K562 (cell line): Measurements from ENCODE around the gene PIK3R2. TPM values are rescaled to one million over a fixed set of nuclear protein-coding genes. Genes with fewer than 3 reads are reported as not detected.
A peak's percentile ranks its signal among the peaks of the same experiment; 100 is the strongest.

Experiments used
- EGR1 ChIP-seq: fragments of 450-650 bp; conservative IDR thresholded peaks from 2 replicates; pipeline ENCODE4 v1.6.1; 2017; ENCODE audit warnings: mild to moderate bottlenecking
- FOXP1 ChIP-seq: sonication (generic); formaldehyde crosslinking; IDR thresholded peaks from 2 replicates; pipeline ENCODE4 v1.8.0; 2022; ENCODE audit warnings: mild to moderate bottlenecking, missing genetic modification reagents
- GATAD2A ChIP-seq: fragments of 450-650 bp; IDR thresholded peaks from 2 replicates; pipeline ENCODE4 v1.6.1; 2017
- ILK ChIP-seq: fragments of 450-650 bp; IDR thresholded peaks from 2 replicates; pipeline ENCODE4 v1.6.1; 2016; ENCODE audit warnings: missing genetic modification characterization, low read depth, mild to moderate bottlenecking, missing compliant biosample characterization, moderate library complexity, borderline replicate concordance
- MCM7 ChIP-seq, 2 experiments: fragments of 450-650 bp; IDR thresholded peaks; 2 replicates each; pipeline ENCODE4 v1.6.1; 2016 to 2018
- RBM15 ChIP-seq: fragments of 200-400 bp; formaldehyde crosslinking; IDR thresholded peaks from 2 replicates; pipeline ENCODE4 v1.6.1; 2018; ENCODE audit warnings: mild to moderate bottlenecking, low read length, moderate library complexity; ENCODE audit not compliant: insufficient read depth
- SRSF1 ChIP-seq: fragments of 200-400 bp; formaldehyde crosslinking; IDR thresholded peaks from 2 replicates; pipeline ENCODE4 v1.6.1; 2017; ENCODE audit warnings: mild to moderate bottlenecking, low read depth, low read length, moderate library complexity
- TSC22D4 ChIP-seq: fragments of 450-650 bp; IDR thresholded peaks from 2 replicates; pipeline ENCODE4 v1.6.1; 2016; ENCODE audit warnings: missing genetic modification characterization, missing biosample characterization, control low read depth
- U2AF2 ChIP-seq: fragments of 200-400 bp; formaldehyde crosslinking; optimal IDR thresholded peaks from 2 replicates; pipeline ENCODE3; 2017; ENCODE audit warnings: low read depth, mild to moderate bottlenecking, low read length
- ZFX ChIP-seq: sonication (generic); formaldehyde crosslinking; IDR thresholded peaks from 2 replicates; pipeline ENCODE4 v1.8.0; 2022; ENCODE audit warnings: mild to moderate bottlenecking, missing genetic modification reagents, moderate library complexity
- ZNF384 ChIP-seq: IDR thresholded peaks from 2 replicates; pipeline ENCODE4 v1.6.1; 2012; ENCODE audit warnings: low read depth, low read length, improper control_type of control experiment
- ZNF766 ChIP-seq: fragments of 200-800 bp; sonication (Bioruptor generic); conservative IDR thresholded peaks from 2 replicates; pipeline ENCODE4 v1.6.1; 2016; ENCODE audit warnings: missing genetic modification characterization, missing compliant biosample characterization
- polyA plus RNA-seq, 8 experiments: library from polyadenylated mRNA; depleted of rRNA in 4 of 8; stranded (reverse) in 5 of 8; unstranded in 3 of 8; fragments of >200 nt; fragmentation: Nextera tagmentation in 2 of 8; fragmentation: Illumina TruSeq in 1 of 8; extraction: Ambion mirVana in 2 of 8; extraction: Trizol in 1 of 8; gene quantifications; 2 replicates each; pipeline versions ENCODE4 v1.2.1 to v1.2.3, GENCODE V29; 2011 to 2014; ENCODE audit warnings: inconsistent platforms in 1 of 8, missing spikeins in 1 of 8
- total RNA-seq, 7 experiments: library from RNA; depleted of rRNA in 6 of 7; stranded (reverse); fragments of >200 nt in 6 of 7; fragmentation: Illumina TruSeq in 2 of 7; extraction: Trizol in 2 of 7; gene quantifications; 2 replicates each; pipeline versions ENCODE4 v1.2.1 to v1.2.3, GENCODE V29; 2011 to 2021; ENCODE audit warnings: low replicate concordance in 1 of 7
- TF ChIP-seq, protein P1 (sequence below), 2 experiments: IDR thresholded peaks in 1 of 2; conservative IDR thresholded peaks in 1 of 2; 2 replicates each; pipeline ENCODE4 v1.6.1; 2016; ENCODE audit warnings: low read depth in 2 of 2, mild to moderate bottlenecking in 1 of 2, missing compliant biosample characterization in 1 of 2, missing genetic modification characterization in 1 of 2, moderate library complexity in 1 of 2
- TF ChIP-seq, protein P2 (sequence below): fragments of 450-650 bp; IDR thresholded peaks from 2 replicates; pipeline ENCODE4 v1.6.1; 2018; ENCODE audit not compliant: partially characterized antibody
- TF ChIP-seq, protein P3 (sequence below): fragments of 450-650 bp; conservative IDR thresholded peaks from 2 replicates; pipeline ENCODE4 v1.6.1; 2016; ENCODE audit warnings: missing genetic modification characterization, low read depth, mild to moderate bottlenecking, missing compliant biosample characterization, moderate library complexity
- TF ChIP-seq, protein P4 (sequence below), 2 experiments: IDR thresholded peaks; 2 replicates each; pipeline ENCODE4 v1.6.1; 2012; ENCODE audit warnings: improper control_type of control experiment in 2 of 2, low read depth in 2 of 2, low read length in 2 of 2, borderline replicate concordance in 1 of 2

Gene PIK3R2
- total and polyA plus RNA-seq, 9 of the 15 experiments (the other 6 are each of a cell fraction or from before 2014, with no cell fraction given): 0.39 to 37.9 (median 5.3) TPM

DNA sequence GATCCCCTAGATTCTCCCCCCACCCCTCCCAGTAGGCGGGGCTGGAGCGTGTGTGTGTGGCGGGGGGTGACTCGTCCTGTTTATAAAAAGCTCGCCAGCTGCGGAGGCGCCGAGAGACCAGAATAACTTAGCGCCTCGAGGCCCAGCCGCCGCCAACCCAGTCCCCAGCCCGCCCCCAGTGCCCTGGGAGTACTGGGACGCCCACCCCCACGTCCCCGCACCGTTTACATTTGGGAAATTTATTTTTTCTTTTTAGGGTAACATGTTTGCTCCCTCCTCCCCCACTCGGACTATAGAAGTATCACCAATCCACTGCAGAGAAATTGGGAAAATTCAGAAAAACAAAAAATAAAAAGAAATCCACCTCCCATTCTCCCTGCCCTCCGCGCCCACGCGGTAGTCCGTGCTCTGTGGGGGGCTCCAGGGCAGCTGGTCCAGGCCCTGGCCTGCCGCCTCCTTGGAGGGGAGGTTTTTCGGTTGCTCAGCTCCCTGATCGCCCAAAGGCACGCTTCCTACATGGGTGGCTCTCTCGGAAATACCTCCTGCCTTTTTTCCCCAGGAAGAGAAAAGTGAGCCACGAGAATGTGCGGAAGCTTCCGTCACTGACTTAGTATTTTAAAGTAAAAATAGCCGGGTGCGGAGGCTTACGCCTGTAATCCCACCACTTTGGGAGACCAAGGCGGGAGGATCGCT is 52.4 kb downstream of the PIK3R2 start (continued):
- TF ChIP-seq FOXP1 (CRISPR knock-in tag): 0 out of 2 replicates have a peak, but pooled peaks have one; percentile 33
- peak; percentile 83 for TF ChIP-seq EGR1
- no peak for TF ChIP-seq ZNF766 (CRISPR knock-in tag)
- TF ChIP-seq, protein P1, sequence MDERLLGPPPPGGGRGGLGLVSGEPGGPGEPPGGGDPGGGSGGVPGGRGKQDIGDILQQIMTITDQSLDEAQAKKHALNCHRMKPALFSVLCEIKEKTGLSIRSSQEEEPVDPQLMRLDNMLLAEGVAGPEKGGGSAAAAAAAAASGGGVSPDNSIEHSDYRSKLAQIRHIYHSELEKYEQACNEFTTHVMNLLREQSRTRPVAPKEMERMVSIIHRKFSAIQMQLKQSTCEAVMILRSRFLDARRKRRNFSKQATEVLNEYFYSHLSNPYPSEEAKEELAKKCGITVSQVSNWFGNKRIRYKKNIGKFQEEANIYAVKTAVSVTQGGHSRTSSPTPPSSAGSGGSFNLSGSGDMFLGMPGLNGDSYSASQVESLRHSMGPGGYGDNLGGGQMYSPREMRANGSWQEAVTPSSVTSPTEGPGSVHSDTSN (CRISPR knock-in tag; IDR thresholded peaks at IDR 0.05; ENCODE audit: low read depth): no peak
- TF ChIP-seq, protein P1 (tag; conservative IDR thresholded peaks at IDR 0.05; ENCODE audit: low read depth): no peak
- TF ChIP-seq U2AF2: no peak
- TF ChIP-seq SRSF1: no peak
- no peak for TF ChIP-seq TSC22D4
- no peak for TF ChIP-seq RBM15
- 0 out of 2 replicates have a peak, but pooled peaks have one; percentile 9 for TF ChIP-seq ZNF384
- TF ChIP-seq GATAD2A: no peak
- TF ChIP-seq, protein P2, sequence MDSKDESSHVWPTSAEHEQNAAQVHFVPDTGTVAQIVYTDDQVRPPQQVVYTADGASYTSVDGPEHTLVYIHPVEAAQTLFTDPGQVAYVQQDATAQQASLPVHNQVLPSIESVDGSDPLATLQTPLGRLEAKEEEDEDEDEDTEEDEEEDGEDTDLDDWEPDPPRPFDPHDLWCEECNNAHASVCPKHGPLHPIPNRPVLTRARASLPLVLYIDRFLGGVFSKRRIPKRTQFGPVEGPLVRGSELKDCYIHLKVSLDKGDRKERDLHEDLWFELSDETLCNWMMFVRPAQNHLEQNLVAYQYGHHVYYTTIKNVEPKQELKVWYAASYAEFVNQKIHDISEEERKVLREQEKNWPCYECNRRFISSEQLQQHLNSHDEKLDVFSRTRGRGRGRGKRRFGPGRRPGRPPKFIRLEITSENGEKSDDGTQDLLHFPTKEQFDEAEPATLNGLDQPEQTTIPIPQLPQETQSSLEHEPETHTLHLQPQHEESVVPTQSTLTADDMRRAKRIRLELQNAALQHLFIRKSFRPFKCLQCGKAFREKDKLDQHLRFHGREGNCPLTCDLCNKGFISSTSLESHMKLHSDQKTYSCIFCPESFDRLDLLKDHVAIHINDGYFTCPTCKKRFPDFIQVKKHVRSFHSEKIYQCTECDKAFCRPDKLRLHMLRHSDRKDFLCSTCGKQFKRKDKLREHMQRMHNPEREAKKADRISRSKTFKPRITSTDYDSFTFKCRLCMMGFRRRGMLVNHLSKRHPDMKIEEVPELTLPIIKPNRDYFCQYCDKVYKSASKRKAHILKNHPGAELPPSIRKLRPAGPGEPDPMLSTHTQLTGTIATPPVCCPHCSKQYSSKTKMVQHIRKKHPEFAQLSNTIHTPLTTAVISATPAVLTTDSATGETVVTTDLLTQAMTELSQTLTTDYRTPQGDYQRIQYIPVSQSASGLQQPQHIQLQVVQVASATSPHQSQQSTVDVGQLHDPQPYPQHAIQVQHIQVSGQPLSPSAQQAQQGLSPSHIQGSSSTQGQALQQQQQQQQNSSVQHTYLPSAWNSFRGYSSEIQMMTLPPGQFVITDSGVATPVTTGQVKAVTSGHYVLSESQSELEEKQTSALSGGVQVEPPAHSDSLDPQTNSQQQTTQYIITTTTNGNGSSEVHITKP: no peak
- TF ChIP-seq ZFX (CRISPR knock-in tag): peak; percentile 53; the same call in 1 of the 2 replicates
- TF ChIP-seq, protein P3, sequence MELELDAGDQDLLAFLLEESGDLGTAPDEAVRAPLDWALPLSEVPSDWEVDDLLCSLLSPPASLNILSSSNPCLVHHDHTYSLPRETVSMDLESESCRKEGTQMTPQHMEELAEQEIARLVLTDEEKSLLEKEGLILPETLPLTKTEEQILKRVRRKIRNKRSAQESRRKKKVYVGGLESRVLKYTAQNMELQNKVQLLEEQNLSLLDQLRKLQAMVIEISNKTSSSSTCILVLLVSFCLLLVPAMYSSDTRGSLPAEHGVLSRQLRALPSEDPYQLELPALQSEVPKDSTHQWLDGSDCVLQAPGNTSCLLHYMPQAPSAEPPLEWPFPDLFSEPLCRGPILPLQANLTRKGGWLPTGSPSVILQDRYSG (tag): no peak
- no peak for TF ChIP-seq MCM7 (IDR thresholded peaks at IDR 0.05)
- TF ChIP-seq, protein P4, sequence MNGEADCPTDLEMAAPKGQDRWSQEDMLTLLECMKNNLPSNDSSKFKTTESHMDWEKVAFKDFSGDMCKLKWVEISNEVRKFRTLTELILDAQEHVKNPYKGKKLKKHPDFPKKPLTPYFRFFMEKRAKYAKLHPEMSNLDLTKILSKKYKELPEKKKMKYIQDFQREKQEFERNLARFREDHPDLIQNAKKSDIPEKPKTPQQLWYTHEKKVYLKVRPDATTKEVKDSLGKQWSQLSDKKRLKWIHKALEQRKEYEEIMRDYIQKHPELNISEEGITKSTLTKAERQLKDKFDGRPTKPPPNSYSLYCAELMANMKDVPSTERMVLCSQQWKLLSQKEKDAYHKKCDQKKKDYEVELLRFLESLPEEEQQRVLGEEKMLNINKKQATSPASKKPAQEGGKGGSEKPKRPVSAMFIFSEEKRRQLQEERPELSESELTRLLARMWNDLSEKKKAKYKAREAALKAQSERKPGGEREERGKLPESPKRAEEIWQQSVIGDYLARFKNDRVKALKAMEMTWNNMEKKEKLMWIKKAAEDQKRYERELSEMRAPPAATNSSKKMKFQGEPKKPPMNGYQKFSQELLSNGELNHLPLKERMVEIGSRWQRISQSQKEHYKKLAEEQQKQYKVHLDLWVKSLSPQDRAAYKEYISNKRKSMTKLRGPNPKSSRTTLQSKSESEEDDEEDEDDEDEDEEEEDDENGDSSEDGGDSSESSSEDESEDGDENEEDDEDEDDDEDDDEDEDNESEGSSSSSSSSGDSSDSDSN (IDR thresholded peaks at IDR 0.05; ENCODE audit: borderline replicate concordance in 1 of 2, low read depth in 2 of 2, low read length in 2 of 2): no peak
- no peak for TF ChIP-seq ILK (tag)
